HG03342 (cell line): ENCODE measurements around the gene OR4K1.
"Not testable (repeated sequence)": the region's sequence is repeated elsewhere in the genome, so short reads cannot be mapped to it uniquely, and the experiment has no call there.

ENCODE experiments used
- ATAC-seq: cut with Tn5 transposase; IDR thresholded peaks from one replicate; pipeline ENCODE4 v1.9.1; 2021; ENCODE audit warnings: mild to moderate bottlenecking, moderate library complexity; ENCODE audit not compliant: unreplicated experiment

The OR4K1 gene

GRCh38 chr14:19930617-19931016, at the start of gene OR4K1:
TSS of gene OR4K1 (plus strand) at chr14:19930917. CDS start at chr14:19935667, 4,750 bp downstream.
- ATAC-seq, result no peak

GRCh38 chr14:19895282-19895681, 35.4 kb upstream of the OR4K1 start:
- no peak for ATAC-seq

GRCh38 chr14:19900999-19901398, 29.7 kb upstream of the OR4K1 start:
- ATAC-seq, result no peak

- no peak for ATAC-seq
Measured at GRCh38 chr14:19902409-19902808, 28.3 kb upstream of the OR4K1 start.

- no peak for ATAC-seq
Measured at GRCh38 chr14:19906665-19907064, 24.1 kb upstream of the OR4K1 start.

- ATAC-seq, result no peak
Measured at GRCh38 chr14:19911114-19911513, 19.6 kb upstream of the OR4K1 start.

- no peak for ATAC-seq
Measured at GRCh38 chr14:19917243-19917642, 13.5 kb upstream of the OR4K1 start.

GRCh38 chr14:19917955-19918518, 12.7 kb upstream of the OR4K1 start:
- ATAC-seq, result no peak

GRCh38 chr14:19918553-19919264, 12.0 kb upstream of the OR4K1 start:
- ATAC-seq, result no peak

GRCh38 chr14:19920021-19920657, 10.6 kb upstream of the OR4K1 start, which contains the start of gene OR4K5:
TSS of gene OR4K5 (plus strand) at chr14:19920607. CDS start at chr14:19920607, 0 bp downstream.
- no peak for ATAC-seq

GRCh38 chr14:19941668-19942067, 11.0 kb downstream of the OR4K1 start:
- no peak for ATAC-seq

GRCh38 chr14:19947413-19948090, 16.8 kb downstream of the OR4K1 start:
- ATAC-seq, result no peak

- ATAC-seq, result no peak
Measured at GRCh38 chr14:19949218-19949617, 18.5 kb downstream of the OR4K1 start.

GRCh38 chr14:19969735-19970134, 39.0 kb downstream of the OR4K1 start:
- ATAC-seq, result not testable (repeated sequence)

GRCh38 chr14:19974844-19975243, 44.1 kb downstream of the OR4K1 start:
- no peak for ATAC-seq

- ATAC-seq, result no peak
Measured at GRCh38 chr14:19975291-19975690, 44.6 kb downstream of the OR4K1 start, which contains the start of gene OR4K15. TSS of gene OR4K15 (plus strand) at chr14:19975591. CDS start at chr14:19975591, 0 bp downstream.
